AG04450 (cell line): ENCODE results near the gene RCHY1. TPM values are rescaled to one million over a fixed set of nuclear protein-coding genes. Genes with fewer than 3 reads are reported as not detected.

Source experiments
- CTCF ChIA-PET: fragments of 300-600, 350-600 bp; formaldehyde crosslinking; extraction: SDS; loops from one replicate; lab custom pipeline; 2022; ENCODE audit warnings: antibody characterized with exemption, inconsistent platforms; lab: Charles Lee
- POLR2A ChIA-PET: fragments of 350-600 bp; formaldehyde crosslinking; extraction: SDS; loops from one replicate; lab custom pipeline; 2021; ENCODE audit warnings: antibody characterized with exemption, inconsistent platforms; lab: Yijun Ruan, JAX
- DNase-seq: peaks from one replicate; pipeline ENCODE4 v3.0.0-alpha.2; 2011; ENCODE audit warnings: low read depth, low spot score
- H3K27ac ChIP-seq: one replicate; pipeline ENCODE4 v1.5.1; 2012; ENCODE audit warnings: low read depth, low read length, control low read depth
- H3K27me3 ChIP-seq: one replicate; pipeline ENCODE4 v1.6.0; 2012; ENCODE audit warnings: low read length; ENCODE audit not compliant: control insufficient read depth, insufficient read depth
- H3K4me3 ChIP-seq: 2 replicates; pipeline ENCODE4 v1.5.1; 2011; ENCODE audit warnings: mild to moderate bottlenecking, low read depth, low read length, control low read depth
- H3K9me3 ChIP-seq: 2 replicates; pipeline ENCODE4 v1.5.1; 2012; ENCODE audit warnings: low read length; ENCODE audit not compliant: control insufficient read depth, insufficient read depth
- polyA plus RNA-seq: library from polyadenylated mRNA; depleted of rRNA; stranded (reverse); fragments of >200 nt; gene quantifications from 2 replicates; pipeline ENCODE4 v1.2.3, GENCODE V29; 2011
- TF ChIP-seq, protein P1 (sequence below): IDR thresholded peaks from 2 replicates; pipeline ENCODE4 v1.5.1; 2011; ENCODE audit warnings: low read depth, low read length, control low read depth, inconsistent platforms

Gene RCHY1
- polyA plus RNA-seq, 1 experiment = 34.0 TPM

DNA sequence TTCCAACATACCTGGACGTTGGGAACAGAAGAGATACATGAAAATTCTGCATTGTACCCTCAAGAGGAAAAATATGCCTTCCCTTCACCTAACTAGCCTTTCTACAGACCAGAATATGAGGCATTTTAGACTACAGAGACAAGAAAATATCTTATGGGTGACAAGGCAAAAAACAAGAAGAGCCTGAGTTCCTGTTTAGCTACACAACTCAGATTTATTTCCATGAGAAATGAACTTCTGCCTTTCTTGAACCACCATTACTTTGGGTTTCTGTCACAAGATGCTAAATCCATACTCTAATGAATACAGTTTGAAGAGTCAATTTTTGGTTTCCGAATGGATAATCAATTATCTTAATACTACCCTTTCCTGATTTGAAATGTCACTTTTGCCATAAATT is 18.7 kb downstream of the RCHY1 start:
- POLR2A ChIA-PET = no interaction called here
- CTCF ChIA-PET = interaction anchor here (1.0 to 6.8 kb wide), 2 partner anchors 621 to 1175 kb away, joined by 3 to 80 read pairs; no protein-coding TSS in a partner anchor

DNA sequence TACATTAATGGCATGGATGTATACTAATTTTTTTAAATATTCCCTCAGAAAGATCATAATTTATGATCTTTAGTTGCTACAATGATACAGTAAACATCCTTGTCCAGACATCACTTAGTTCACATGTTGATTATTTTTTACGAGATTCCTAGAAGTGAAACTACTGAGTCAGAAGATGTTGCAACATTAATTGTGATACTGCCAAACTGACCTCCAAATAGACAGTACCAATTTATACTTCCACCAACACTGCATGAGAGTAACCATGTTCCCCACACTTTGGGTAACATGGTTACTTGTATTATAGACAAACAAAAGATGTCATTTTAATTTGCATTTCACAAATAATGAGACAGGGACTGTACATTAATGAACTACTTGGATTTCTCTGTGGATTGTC is 19.6 kb downstream of the RCHY1 start:
- H3K27me3 ChIP-seq = no peaks in the 10 kb centered on the region
- H3K4me3 ChIP-seq = no peak overlapping the region
- ChIA-PET CTCF (interaction anchor here (1.0 to 6.8 kb wide), 2 partner anchors 620 to 1174 kb away, joined by 3 to 80 read pairs; no protein-coding TSS in a partner anchor), POLR2A (no interaction called here)
- H3K9me3 ChIP-seq = no peaks in the 10 kb centered on the region
- DNase-seq = peak; percentile 16
- TF ChIP-seq, protein P1, sequence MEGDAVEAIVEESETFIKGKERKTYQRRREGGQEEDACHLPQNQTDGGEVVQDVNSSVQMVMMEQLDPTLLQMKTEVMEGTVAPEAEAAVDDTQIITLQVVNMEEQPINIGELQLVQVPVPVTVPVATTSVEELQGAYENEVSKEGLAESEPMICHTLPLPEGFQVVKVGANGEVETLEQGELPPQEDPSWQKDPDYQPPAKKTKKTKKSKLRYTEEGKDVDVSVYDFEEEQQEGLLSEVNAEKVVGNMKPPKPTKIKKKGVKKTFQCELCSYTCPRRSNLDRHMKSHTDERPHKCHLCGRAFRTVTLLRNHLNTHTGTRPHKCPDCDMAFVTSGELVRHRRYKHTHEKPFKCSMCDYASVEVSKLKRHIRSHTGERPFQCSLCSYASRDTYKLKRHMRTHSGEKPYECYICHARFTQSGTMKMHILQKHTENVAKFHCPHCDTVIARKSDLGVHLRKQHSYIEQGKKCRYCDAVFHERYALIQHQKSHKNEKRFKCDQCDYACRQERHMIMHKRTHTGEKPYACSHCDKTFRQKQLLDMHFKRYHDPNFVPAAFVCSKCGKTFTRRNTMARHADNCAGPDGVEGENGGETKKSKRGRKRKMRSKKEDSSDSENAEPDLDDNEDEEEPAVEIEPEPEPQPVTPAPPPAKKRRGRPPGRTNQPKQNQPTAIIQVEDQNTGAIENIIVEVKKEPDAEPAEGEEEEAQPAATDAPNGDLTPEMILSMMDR = no peak
- no peak overlapping the region for H3K27ac ChIP-seq

More for the DNA sequence above, 18.7 kb downstream of the RCHY1 start:
- Histone ChIP-seq H3K9me3 (no peaks in the 10 kb centered on the region), H3K4me3 (no peak overlapping the region), H3K27me3 (no peaks in the 10 kb centered on the region), H3K27ac (no peak overlapping the region)
- DNase-seq = no peak
- TF ChIP-seq, protein P1 = no peak

DNA sequence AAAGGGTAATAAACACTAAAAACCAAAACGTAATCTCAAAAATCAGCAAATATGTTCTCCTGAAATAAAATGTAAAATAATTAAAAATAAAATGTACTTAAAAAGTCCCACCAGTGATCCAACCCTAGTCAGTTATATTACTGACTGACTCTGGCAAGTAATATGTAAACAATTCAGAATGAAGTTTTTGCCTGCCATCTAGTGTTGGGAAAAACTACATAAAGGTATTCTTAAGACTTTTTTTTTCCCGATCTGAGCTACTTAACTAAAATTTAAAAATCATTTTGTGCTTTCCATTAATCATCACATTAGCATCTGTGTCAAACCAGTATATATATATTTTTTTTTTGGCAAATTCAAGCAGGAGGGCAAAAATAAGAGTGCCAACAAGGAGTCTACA is 24.0 kb downstream of the RCHY1 start:
- Histone ChIP-seq H3K4me3 (no peak overlapping the region), H3K27me3 (no peaks in the 10 kb centered on the region), H3K9me3 (no peaks in the 10 kb centered on the region), H3K27ac (no peak overlapping the region)
- TF ChIP-seq, protein P1 = peak; percentile 40
- CTCF ChIA-PET = interaction anchor here (0.8 to 6.8 kb wide), 11 partner anchors 9 to 1135 kb away, joined by 3 to 80 read pairs (median 5); partner anchors contain the start of genes PARM1, RCHY1 and THAP6
- POLR2A ChIA-PET = no interaction called here
- DNase-seq = peak; percentile 7

DNA sequence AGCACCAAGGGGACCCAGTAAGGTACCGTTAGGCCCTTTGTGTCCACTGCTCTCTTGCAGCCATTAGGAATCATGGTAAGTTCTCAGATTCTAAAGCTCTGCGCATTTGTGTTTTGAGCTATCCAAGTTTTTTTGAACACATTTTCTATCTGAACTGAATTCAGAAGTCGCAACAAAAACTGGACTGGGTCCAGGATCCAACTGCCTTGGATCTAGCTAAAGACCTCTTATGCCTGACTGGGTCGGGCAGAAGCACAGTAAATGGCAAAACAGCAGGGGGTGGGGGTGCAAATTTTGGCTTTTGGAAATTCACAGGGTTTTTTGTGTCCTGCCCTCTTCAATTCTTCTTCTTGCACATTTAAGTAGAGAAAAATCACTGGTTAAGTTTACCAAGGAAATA is 30.0 kb downstream of the RCHY1 start:
- Histone ChIP-seq H3K9me3 (no peaks in the 10 kb centered on the region), H3K27ac (no peak overlapping the region), H3K27me3 (no peaks in the 10 kb centered on the region), H3K4me3 (no peak overlapping the region)
- CTCF ChIA-PET = interaction anchor here (1.1 kb wide), 1 partner anchor 609 kb away, joined by 4 read pairs; no protein-coding TSS in a partner anchor
- TF ChIP-seq, protein P1 = no peak
- no peak for DNase-seq
- POLR2A ChIA-PET = no interaction called here

DNA sequence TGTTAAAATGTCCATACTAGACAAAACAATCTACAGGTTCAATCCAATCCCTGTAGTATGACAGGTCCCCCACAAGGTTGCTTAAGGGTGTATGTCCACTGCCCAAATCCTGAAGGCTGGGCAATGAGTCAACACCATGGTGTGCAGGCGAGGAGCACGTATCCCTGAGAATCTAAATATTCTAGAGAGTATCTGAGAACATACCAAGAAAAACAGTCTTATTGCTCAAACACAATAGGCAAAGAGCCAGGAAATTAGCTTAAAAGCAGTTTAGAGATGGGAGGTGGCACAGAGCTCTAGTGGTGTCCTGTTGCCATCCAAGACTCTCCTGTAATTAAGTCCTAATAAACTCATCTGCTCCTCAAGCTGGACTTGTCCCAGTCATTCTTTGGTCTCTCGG is 37.0 kb downstream of the RCHY1 start:
- TF ChIP-seq, protein P1 = no peak
- Histone ChIP-seq H3K4me3 (no peak overlapping the region), H3K27ac (no peak overlapping the region), H3K27me3 (no peaks in the 10 kb centered on the region), H3K9me3 (no peaks in the 10 kb centered on the region)
- CTCF ChIA-PET = no interaction called here
- no peak for DNase-seq
- POLR2A ChIA-PET = no interaction called here
